ENCODE measurements around the gene BRPF3.

BRPF3 gene

DNA sequence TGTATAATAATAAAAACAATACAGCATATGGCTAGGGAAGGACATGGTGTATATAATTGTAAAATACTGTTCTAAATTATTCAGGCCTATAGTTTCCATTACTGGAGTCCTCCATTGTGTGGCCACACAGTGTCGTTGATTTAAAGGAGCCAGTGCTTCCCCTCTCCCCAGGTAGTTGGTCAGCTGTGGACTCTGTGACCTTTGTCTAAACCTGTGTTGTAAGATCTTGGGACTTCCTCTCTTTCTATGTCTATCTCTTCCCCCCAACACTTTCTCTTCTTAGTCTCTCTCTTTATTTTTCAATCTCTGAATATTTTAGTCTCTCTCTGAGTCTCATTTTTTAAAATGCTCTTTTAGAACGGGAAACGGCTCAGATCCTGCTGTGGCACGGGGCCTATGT lies 35.6 kb downstream of the BRPF3 start:
- Mint-ChIP-seq H3K4me3 (no peak overlapping the region), H3K9me3 (no peaks in the 10 kb centered on the region), H3K36me3 (ENCODE audit: low read depth) (peaks cover 63% of the 10 kb centered on the region), H3K27ac (no peak overlapping the region), H3K27me3 (no peaks in the 10 kb centered on the region), H3K4me1 (ENCODE audit: low read depth) (no peaks in the 10 kb centered on the region)
- DNase-seq, result no peak

DNA sequence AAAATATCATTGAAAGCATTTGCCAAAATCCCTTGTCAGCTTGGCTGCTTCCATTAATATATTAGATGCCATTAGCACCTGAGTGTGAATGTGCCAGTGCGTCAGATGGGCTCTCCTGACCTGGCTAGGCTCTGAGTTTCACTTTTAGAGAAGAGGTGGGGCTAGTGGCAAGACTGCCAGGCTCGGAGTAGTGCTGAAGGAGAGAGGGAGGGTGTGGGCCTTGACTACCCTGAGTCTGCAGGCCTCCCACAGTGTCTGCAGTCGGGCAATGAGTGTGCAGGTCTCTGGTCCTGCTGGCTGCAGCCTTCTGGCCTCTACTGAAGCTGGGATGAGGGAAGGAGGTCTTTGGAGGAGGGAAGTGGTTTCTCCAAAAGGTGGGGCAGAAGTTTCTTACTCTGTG lies 38.8 kb downstream of the BRPF3 start:
- Mint-ChIP-seq H3K27ac (no peak overlapping the region), H3K4me3 (no peak overlapping the region)
- no peak for DNase-seq

DNA sequence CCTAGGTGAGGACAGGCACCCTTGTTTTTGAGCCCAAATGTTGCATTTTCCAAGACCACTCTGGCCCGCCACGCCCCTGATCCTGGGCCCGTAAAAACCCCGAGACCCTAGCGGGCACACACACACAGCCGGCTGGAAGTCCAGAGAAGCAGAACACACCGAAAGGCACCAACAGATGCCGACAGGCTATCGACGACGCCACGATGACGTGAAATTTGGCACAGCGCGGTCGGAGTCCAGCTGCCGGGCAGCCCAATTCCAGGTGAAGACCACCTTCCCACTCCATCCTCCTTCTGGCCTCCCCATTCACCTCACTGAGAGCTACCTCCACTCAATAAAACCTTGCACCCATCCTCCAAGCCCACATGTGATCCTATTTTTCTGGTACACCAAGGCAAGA lies 39.3 kb downstream of the BRPF3 start:
- no peak for DNase-seq
- Mint-ChIP-seq H3K9me3 (no peaks in the 10 kb centered on the region), H3K36me3 (ENCODE audit: low read depth) (peaks cover 27% of the 10 kb centered on the region), H3K4me1 (ENCODE audit: low read depth) (no peaks in the 10 kb centered on the region), H3K27ac (no peak overlapping the region), H3K4me3 (no peak overlapping the region), H3K27me3 (no peaks in the 10 kb centered on the region)

More for the DNA sequence above, 38.8 kb downstream of the BRPF3 start:
- Mint-ChIP-seq H3K27me3 (no peaks in the 10 kb centered on the region), H3K36me3 (ENCODE audit: low read depth) (peaks cover 33% of the 10 kb centered on the region), H3K9me3 (no peaks in the 10 kb centered on the region), H3K4me1 (ENCODE audit: low read depth) (no peaks in the 10 kb centered on the region)

DNA sequence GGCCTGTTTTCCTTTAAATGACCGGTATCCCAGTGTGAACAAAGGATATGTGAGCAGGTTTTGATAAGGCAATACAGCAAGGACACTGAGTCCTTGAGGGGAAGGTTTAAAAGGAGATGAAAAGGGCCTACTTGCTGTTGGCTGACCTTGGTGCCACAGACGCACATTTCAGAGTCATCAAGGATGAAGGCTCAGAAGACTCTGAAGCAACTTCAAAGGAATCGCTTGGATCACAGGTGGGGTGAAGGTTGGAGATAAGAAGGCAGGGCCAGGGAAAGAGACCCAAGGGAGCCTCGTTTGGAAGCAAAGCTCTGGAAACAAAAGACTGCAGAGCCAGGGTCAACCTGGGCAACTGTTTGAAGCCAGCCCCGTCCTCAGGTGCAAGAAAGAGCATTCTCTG lies 43.2 kb downstream of the BRPF3 start:
- no peak for DNase-seq
- Mint-ChIP-seq H3K9me3 (no peaks in the 10 kb centered on the region), H3K27ac (no peak overlapping the region), H3K36me3 (ENCODE audit: low read depth) (no peaks in the 10 kb centered on the region), H3K27me3 (no peaks in the 10 kb centered on the region), H3K4me1 (ENCODE audit: low read depth) (peaks cover 8% of the 10 kb centered on the region), H3K4me3 (no peak overlapping the region)

DNA sequence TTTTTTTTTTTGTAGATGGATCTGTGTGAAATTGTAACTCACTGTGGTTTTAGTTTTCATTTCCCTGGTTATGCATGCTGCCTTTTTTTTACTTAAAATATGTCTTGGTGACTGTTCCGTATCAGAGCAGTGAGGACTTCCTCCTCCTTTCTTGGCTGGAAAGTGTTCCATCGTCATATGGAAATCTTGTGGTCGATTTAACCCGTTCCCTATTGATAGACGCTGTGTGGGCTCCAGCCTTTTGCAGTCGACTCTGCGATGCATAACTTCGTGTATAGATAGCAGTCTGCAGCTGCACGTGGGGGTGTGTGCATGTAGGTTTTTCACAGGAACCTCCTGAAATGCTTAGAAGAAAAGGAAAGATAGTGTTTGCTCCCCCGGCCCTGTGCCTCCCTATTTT lies 45.2 kb downstream of the BRPF3 start:
- no peak for DNase-seq
- Mint-ChIP-seq H3K27ac (no peak overlapping the region), H3K27me3 (no peaks in the 10 kb centered on the region), H3K4me3 (no peak overlapping the region), H3K4me1 (ENCODE audit: low read depth) (peaks cover 16% of the 10 kb centered on the region), H3K36me3 (ENCODE audit: low read depth) (no peaks in the 10 kb centered on the region), H3K9me3 (no peaks in the 10 kb centered on the region)

DNA sequence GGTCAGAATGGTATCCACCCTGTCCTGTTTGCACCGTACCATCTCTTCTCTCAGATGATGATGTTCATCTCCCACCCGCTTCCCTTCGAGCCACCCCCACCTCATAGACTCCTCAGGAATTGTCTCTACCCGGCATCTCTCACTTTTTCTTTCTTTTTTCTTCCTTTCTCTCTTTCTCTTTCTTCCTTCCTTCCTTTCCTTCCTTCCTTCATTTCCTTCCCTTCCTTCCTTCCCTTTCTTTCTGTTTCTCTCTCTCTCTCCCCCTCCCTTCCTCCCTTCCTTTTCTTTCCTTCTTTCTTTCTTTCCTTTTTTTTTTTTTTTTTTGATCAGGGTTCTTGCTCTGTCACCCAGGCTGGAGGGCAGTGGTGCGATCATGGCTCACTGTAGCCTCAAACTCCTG lies 45.6 kb downstream of the BRPF3 start:
- Mint-ChIP-seq H3K27ac (no peak overlapping the region), H3K36me3 (ENCODE audit: low read depth) (no peaks in the 10 kb centered on the region), H3K4me1 (ENCODE audit: low read depth) (peaks cover 16% of the 10 kb centered on the region), H3K9me3 (no peaks in the 10 kb centered on the region), H3K4me3 (no peak overlapping the region), H3K27me3 (no peaks in the 10 kb centered on the region)
- DNase-seq, result no peak

DNA sequence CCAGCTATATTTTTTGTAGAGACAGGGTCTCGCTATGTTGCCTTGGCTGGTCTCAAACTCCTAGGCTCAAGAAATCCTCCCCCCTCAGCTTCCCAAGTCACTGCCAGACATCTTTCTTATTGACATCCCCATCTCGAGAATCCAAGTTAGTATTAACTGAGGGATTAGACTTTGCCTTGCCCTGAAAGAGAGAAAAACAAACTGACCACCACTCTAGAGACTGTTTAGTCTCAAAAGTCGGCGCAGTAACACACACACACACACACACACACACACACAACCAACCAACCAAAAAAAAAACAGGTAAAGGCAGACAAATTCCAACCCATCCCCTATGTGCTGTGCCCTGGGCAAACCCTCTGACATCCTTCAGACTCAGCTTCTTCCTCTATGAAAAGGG lies 46.1 kb downstream of the BRPF3 start:
- Mint-ChIP-seq H3K9me3 (no peaks in the 10 kb centered on the region), H3K4me1 (ENCODE audit: low read depth) (peaks cover 16% of the 10 kb centered on the region), H3K36me3 (ENCODE audit: low read depth) (no peaks in the 10 kb centered on the region), H3K27me3 (no peaks in the 10 kb centered on the region), H3K27ac (no peak overlapping the region), H3K4me3 (no peak overlapping the region)
- DNase-seq, result no peak

DNA sequence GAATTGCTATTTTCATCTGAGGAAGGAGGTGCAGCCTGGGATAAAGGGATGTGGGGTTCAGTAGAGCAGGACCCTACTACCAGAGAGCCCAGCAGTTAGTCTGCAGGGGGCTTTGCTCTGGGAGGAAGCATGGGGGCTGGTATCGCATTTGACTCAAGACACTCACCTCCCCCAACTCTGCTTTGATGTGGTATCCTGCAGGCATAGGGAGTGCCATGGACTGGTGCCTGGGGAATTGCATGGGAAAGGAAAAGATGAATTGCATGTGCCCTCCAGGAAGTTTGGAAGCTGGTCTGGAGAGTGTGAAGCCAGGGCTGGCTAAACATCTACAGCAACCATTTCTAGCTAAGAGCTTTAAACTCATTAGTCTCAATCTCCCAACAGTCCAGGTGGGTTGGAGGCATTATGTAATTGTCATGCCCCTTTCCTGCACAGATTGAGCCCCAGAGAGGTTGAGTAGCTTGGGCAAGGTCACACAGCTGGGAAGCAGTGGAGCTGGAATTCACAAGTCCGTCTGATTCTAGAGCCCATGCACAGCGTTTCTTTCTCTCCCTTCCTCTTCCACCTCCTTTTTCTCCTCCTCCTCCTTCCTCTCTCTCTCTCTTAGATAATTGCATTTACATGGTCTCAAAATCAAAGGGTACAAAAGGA lies 47.1 kb downstream of the BRPF3 start:
- H3K4me1 Mint-ChIP-seq (ENCODE audit: low read depth), result peaks cover 16% of the 10 kb centered on the region

DNA sequence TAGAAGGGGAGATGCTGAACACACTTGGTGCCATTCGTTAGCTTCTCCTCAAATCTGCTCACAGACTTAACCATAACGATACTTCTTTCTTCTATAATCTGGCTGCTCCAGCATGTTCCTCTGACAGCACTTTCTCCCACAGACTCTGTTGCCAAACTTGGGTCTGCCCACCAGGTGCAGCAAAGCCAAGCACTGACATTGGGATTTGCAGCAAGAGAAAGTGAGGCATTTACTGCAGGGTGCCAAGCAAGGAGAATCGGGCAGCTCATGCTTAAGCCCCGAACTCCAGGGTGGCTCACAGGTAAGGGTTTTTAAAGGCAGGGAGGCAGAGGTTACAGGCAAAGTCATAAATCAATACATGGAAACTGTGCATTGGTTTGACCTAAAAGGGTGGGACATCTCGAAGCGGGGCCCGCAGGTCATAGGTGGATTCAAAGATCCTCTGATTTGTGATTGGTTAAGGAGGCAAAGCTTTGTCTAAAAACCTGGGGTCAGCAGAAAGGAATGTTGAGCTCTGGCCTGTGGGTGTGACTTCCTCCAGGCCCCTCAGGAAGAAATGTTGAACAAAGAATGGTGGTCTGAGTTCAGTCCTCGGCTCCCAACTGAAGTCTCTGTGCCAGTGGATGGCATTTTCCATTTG lies 48.2 kb downstream of the BRPF3 start:
- Mint-ChIP-seq H3K27me3 (no peaks in the 10 kb centered on the region), H3K36me3 (ENCODE audit: low read depth) (no peaks in the 10 kb centered on the region), H3K9me3 (no peaks in the 10 kb centered on the region), H3K4me3 (no peak overlapping the region), H3K4me1 (ENCODE audit: low read depth) (peaks cover 16% of the 10 kb centered on the region), H3K27ac (no peak overlapping the region)
- no peak for DNase-seq

More for the DNA sequence above, 47.1 kb downstream of the BRPF3 start:
- no peaks in the 10 kb centered on the region for H3K9me3 Mint-ChIP-seq
- H3K27me3 Mint-ChIP-seq, result no peaks in the 10 kb centered on the region
- H3K4me3 Mint-ChIP-seq, result no peak overlapping the region
- DNase-seq, result no peak
- H3K36me3 Mint-ChIP-seq (ENCODE audit: low read depth), result no peaks in the 10 kb centered on the region
- no peak overlapping the region for H3K27ac Mint-ChIP-seq

DNA sequence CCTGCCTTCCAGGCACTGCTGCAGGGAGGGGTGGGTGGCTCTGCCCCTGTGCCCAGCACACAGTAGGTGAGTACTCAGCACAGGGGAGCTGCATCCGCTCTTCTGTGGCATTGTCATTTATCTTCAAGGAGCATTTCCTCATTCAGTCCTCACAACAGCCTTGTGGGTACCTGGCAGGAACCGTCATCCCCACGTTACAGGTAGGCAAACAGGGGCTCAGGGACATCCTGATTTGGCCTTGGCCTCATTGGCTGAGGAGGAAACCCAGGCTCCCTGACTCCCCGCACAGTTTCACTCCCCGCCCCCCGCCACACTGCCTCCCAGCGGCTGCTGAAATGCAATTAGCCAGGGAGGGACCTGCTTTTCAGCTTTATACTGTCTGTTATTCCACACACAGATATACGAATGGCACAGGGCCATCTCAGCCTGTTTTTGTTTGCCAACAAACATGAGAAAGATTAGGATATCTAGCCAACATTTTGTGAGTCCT lies 49.1 kb downstream of the BRPF3 start:
- H3K36me3 Mint-ChIP-seq (ENCODE audit: low read depth), result no peaks in the 10 kb centered on the region
- no peaks in the 10 kb centered on the region for H3K9me3 Mint-ChIP-seq
- DNase-seq, result peak; percentile 38
- H3K27me3 Mint-ChIP-seq, result no peaks in the 10 kb centered on the region
- H3K4me3 Mint-ChIP-seq, result no peak overlapping the region
- peaks cover 16% of the 10 kb centered on the region for H3K4me1 Mint-ChIP-seq (ENCODE audit: low read depth)
- no peak overlapping the region for H3K27ac Mint-ChIP-seq

DNA sequence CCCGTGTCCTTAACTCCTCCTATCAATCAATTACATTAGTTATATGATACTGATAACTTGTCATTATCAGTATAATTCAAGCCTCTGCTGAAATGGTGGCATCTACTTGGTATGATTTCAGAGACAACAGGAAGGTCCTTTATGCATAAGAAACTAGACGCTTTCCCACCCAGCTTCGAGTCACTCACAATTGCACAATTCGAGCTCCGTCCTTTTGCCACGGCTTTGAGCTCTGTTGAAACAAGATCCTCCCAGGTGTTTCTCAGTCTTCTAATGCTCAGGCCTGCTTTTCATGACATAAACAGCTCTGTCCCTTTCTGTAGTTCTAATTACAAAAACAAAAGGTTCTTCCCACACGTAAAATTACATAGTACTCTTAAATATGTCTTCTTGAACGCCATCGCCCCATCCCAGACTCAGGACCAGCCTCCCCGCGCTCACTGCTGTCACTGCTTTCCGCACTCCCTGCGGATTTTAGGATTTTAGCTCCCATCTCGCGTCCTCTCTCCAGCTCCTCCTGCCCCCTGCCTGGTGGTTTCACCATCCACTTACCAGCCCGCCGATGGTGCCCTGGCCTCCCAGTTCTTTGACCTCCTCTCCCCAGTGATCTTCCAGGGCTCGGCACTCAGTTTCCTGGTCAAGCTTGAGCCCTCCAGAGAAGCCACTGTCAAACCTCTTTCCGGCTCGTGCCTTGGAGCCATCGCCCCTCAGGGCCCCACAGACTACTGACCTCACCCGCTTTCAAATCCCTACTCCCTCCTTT lies 50.1 kb downstream of the BRPF3 start:
- Mint-ChIP-seq H3K36me3 (ENCODE audit: low read depth) (no peaks in the 10 kb centered on the region), H3K9me3 (no peaks in the 10 kb centered on the region), H3K4me1 (ENCODE audit: low read depth) (peaks cover 13% of the 10 kb centered on the region), H3K27ac (no peak overlapping the region), H3K4me3 (no peak overlapping the region), H3K27me3 (no peaks in the 10 kb centered on the region)
- DNase-seq, result no peak

DNA sequence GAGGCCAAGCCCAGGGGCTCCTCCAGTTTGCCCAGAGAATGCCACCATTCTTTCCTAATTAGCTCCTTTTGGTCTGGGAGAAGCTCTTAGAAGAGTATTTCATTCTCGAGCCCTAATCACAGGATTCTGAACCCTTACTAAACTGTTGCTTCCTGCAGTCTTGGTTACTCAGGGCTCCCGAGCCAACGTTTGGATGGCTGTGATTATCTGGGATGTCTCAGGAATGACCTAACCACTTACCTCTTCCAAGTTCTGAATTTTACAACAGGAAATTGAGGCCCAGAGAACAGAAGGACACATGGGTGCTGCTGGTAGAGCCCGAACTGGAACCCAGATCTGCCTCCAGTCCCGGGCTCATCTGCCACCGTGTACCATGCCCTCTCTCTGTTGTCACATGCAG lies 51.1 kb downstream of the BRPF3 start:
- Mint-ChIP-seq H3K36me3 (ENCODE audit: low read depth) (no peaks in the 10 kb centered on the region), H3K27me3 (no peaks in the 10 kb centered on the region), H3K4me1 (ENCODE audit: low read depth) (peaks cover 8% of the 10 kb centered on the region), H3K27ac (no peak overlapping the region), H3K9me3 (no peaks in the 10 kb centered on the region), H3K4me3 (no peak overlapping the region)
- no peak for DNase-seq

DNA sequence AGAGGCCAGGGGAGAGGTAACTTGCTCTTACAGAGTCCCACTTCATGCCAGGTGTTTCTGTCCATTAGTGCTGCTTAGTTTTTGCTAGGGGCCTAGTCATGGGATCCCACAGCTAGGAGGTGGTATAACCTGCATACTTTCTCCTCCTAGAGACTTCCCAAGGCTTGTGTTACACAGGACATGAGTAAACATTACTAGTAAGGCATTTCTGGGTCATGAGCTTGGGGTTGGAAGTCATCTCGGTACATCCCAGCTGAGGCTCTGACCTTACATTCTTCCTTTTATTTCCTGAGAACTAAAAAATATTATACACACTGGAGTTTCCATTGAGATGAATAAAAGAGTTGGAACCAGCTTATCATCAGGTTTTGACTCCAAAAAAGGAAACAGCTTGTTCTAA lies 52.4 kb downstream of the BRPF3 start:
- DNase-seq, result no peak
- H3K4me1 Mint-ChIP-seq (ENCODE audit: low read depth), result peaks cover 8% of the 10 kb centered on the region
- H3K27me3 Mint-ChIP-seq, result no peaks in the 10 kb centered on the region
- H3K9me3 Mint-ChIP-seq, result no peaks in the 10 kb centered on the region
- no peak overlapping the region for H3K27ac Mint-ChIP-seq
- H3K36me3 Mint-ChIP-seq (ENCODE audit: low read depth), result no peaks in the 10 kb centered on the region
- no peak overlapping the region for H3K4me3 Mint-ChIP-seq

DNA sequence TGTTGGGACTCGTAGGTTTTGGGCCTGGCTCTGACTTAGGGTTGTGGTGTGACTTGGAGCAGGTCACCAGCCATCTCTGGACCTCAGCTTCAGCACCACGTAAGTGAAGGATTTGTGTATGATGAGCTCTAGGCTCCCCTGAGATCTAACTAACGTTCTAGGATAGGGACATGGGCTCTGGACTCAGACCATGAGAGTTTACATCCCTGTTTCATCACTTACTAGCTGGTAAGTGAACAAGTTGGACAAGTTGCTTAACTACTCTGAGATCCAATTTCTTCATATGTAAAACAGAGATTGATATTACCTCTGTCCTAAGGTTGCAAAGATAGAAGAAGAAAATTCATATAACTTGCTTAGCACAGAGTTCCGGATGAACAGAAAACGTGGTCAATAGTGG lies 53.0 kb downstream of the BRPF3 start:
- Mint-ChIP-seq H3K36me3 (ENCODE audit: low read depth) (no peaks in the 10 kb centered on the region), H3K27ac (no peak overlapping the region), H3K9me3 (no peaks in the 10 kb centered on the region), H3K27me3 (no peaks in the 10 kb centered on the region), H3K4me3 (no peak overlapping the region), H3K4me1 (ENCODE audit: low read depth) (peaks cover 8% of the 10 kb centered on the region)
- no peak for DNase-seq

DNA sequence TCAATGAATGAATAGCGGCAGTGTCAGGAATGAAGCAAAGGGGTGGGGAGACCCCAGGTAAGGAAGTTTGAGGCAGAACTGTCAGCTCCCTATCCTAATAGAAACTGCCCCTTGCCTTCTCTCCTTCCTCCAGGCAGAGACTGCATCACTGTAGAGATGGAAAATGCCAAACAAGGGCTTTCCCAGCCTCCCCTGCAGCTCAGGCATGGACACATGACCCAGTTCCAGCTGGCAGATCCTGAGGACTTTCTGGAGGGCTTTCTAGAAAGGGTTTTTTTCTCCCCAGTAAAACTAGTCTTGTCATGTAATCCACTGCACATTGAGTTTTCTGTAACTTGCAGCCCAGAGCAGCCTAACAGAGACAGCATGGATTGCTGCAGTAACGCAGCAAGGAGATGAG lies 55.5 kb downstream of the BRPF3 start:
- H3K27me3 Mint-ChIP-seq, result no peaks in the 10 kb centered on the region

More for the DNA sequence above, 55.5 kb downstream of the BRPF3 start:
- H3K9me3 Mint-ChIP-seq, result no peaks in the 10 kb centered on the region
- H3K36me3 Mint-ChIP-seq (ENCODE audit: low read depth), result no peaks in the 10 kb centered on the region
- H3K4me1 Mint-ChIP-seq (ENCODE audit: low read depth), result no peaks in the 10 kb centered on the region
- H3K27ac Mint-ChIP-seq, result no peak overlapping the region
- no peak overlapping the region for H3K4me3 Mint-ChIP-seq
- no peak for DNase-seq
